Natural killer cell (primary cell): ENCODE measurements around the gene EPS8L2. TPM values are rescaled to one million over a fixed set of nuclear protein-coding genes. Genes with fewer than 3 reads are reported as not detected.

Experiments used
- ATAC-seq, 3 donors: fragments of 150-1000 bp in 2 of 3; fragments of 200-7000 bp in 1 of 3; cut with Tn5 transposase; 1 replicate in 1 of 3; 2 replicates in 2 of 3; pipeline ENCODE4 v1.10.0; 2021; ENCODE audit warnings: mild to moderate bottlenecking in 2 of 3, moderate library complexity in 2 of 3
- DNase-seq, 2 donors: peaks; one replicate each; pipeline versions ENCODE4 v3.0.0 to v3.0.0-alpha.2; 2013 to 2021; ENCODE audit warnings: mixed read lengths in 1 of 2
- H3K27ac ChIP-seq: one replicate; pipeline ENCODE4 v1.5.1; 2013; ENCODE audit warnings: mild to moderate bottlenecking, low read length
- H3K27me3 ChIP-seq: one replicate; pipeline ENCODE4 v1.6.1; 2013; ENCODE audit warnings: low read length; ENCODE audit not compliant: control insufficient read depth, insufficient read depth
- H3K36me3 ChIP-seq: one replicate; pipeline ENCODE4 v1.6.1; 2013; ENCODE audit warnings: low read length; ENCODE audit not compliant: control insufficient read depth, insufficient read depth
- H3K4me1 ChIP-seq: one replicate; pipeline ENCODE4 v1.6.1; 2013; ENCODE audit warnings: low read length; ENCODE audit not compliant: control insufficient read depth, insufficient read depth
- H3K4me3 ChIP-seq: one replicate; pipeline ENCODE4 v1.5.1; 2013; ENCODE audit warnings: low read length
- H3K9me3 ChIP-seq: one replicate; pipeline ENCODE4 v1.6.1; 2013; ENCODE audit warnings: low read length; ENCODE audit not compliant: control insufficient read depth, insufficient read depth
- H3K27ac Mint-ChIP-seq, 2 donors: one replicate each; pipeline ENCODE4 v1.8.0; 2022; ENCODE audit warnings: mild to moderate bottlenecking in 2 of 2, mixed read lengths in 2 of 2, moderate library complexity in 1 of 2
- H3K27me3 Mint-ChIP-seq, 2 donors: one replicate each; pipeline ENCODE4 v1.8.0; 2022; ENCODE audit warnings: low read depth in 2 of 2, mixed read lengths in 2 of 2
- H3K36me3 Mint-ChIP-seq: one replicate; pipeline ENCODE4 v1.8.0; 2022; ENCODE audit warnings: mixed read lengths
- H3K4me1 Mint-ChIP-seq, 2 donors: one replicate each; pipeline ENCODE4 v1.8.0; 2022; ENCODE audit warnings: mixed read lengths in 2 of 2
- H3K4me3 Mint-ChIP-seq: one replicate; pipeline ENCODE4 v1.8.0; 2022; ENCODE audit warnings: mild to moderate bottlenecking, moderate library complexity, mixed read lengths
- H3K9me3 Mint-ChIP-seq, 2 donors: one replicate each; pipeline ENCODE4 v1.8.0; 2022; ENCODE audit warnings: mixed read lengths in 2 of 2
- CTCF ChIP-seq: fragments of 200-600 bp; IDR thresholded peaks from one replicate; pipeline ENCODE4 v1.8.0; 2022; ENCODE audit warnings: antibody characterized with exemption
- WGBS: methylation state at CpG from one replicate; pipeline ENCODE4 v1.1.7; 2013; ENCODE audit warnings: missing lambda C conversion rate; ENCODE audit not compliant: insufficient coverage; 5-methylcytosine and 5-hydroxymethylcytosine counted together
- intact Hi-C: fragments of 100-400 bp; cut with micrococcal nuclease; formaldehyde crosslinking; loops from one replicate; pipeline ENCODE4 v1.14.2; 2022
- total RNA-seq, 4 donors: library from RNA; stranded (reverse); fragments of 120-200 nt in 1 of 4; gene quantifications; one replicate each; pipeline versions ENCODE4 v1.2.3 to v1.2.4, GENCODE V29; 2013 to 2022

Gene EPS8L2
- total RNA-seq: 10 to 100 TPM in 1 of 3 donors, 1 to 10 TPM in 2; 6.9 to 10.9 (median 9.3) TPM
- 6.2 TPM for total RNA-seq (2013)

GRCh38 chr11:705646-706438, at the start of gene EPS8L2:
TSS of gene EPS8L2 (plus strand) at chr11:706231. CDS start at chr11:709408, 3,177 bp downstream.
- intact Hi-C loops: no loop called here
- Histone ChIP-seq H3K9me3 (no peaks in the 10 kb centered on the region), H3K27me3 (peaks cover 14% of the 10 kb centered on the region), H3K4me3 (no peak within 1 kb of the TSS), H3K36me3 (peaks cover 2% of the 10 kb centered on the region), H3K4me1 (peaks cover 34% of the 10 kb centered on the region), H3K27ac (no peak within 1 kb of the TSS)
- peaks cover 0 to 10% of the 10 kb centered on the region in 2 donors for H3K4me1 Mint-ChIP-seq
- TF ChIP-seq CTCF: no peak
- H3K9me3 Mint-ChIP-seq: no peaks in the 10 kb centered on the region
- no peak within 1 kb of the TSS for H3K27ac Mint-ChIP-seq
- peaks cover 0 to 9% of the 10 kb centered on the region in 2 donors for H3K27me3 Mint-ChIP-seq
- peak in 1 of 3 donors; percentile 17 for ATAC-seq
- H3K36me3 Mint-ChIP-seq: no peaks in the 10 kb centered on the region
- peak in 1 of 2 donors; percentile 25 for DNase-seq
- 9% methylated on average over 90 of the region's 90 CpGs for WGBS
- no peak within 1 kb of the TSS for H3K4me3 Mint-ChIP-seq

- peaks cover 13% of the 10 kb centered on the region for H3K36me3 ChIP-seq
- WGBS: 97% methylated on average over 14 of the region's 14 CpGs
Measured at GRCh38 chr11:656426-656825, 49.6 kb upstream of the EPS8L2 start.

GRCh38 chr11:656866-657265, 49.2 kb upstream of the EPS8L2 start:
- 91% methylated on average over 7 of the region's 7 CpGs for WGBS
- no peaks in the 10 kb centered on the region for H3K4me1 Mint-ChIP-seq
- intact Hi-C loops: loop anchor here (10.0 kb wide), 1 partner anchor 68 kb away; no protein-coding TSS in a partner anchor
- no peak overlapping the region for H3K4me3 Mint-ChIP-seq
- no peaks in the 10 kb centered on the region for H3K36me3 Mint-ChIP-seq
- H3K9me3 Mint-ChIP-seq: no peaks in the 10 kb centered on the region
- no peak overlapping the region for H3K27ac Mint-ChIP-seq
- no peaks in the 10 kb centered on the region for H3K27me3 Mint-ChIP-seq
- Histone ChIP-seq H3K36me3 (peaks cover 12% of the 10 kb centered on the region), H3K27ac (no peak overlapping the region), H3K4me3 (no peak overlapping the region), H3K27me3 (no peaks in the 10 kb centered on the region), H3K9me3 (no peaks in the 10 kb centered on the region), H3K4me1 (no peaks in the 10 kb centered on the region)
- DNase-seq (no peak), ATAC-seq (no peak)
- no peak for TF ChIP-seq CTCF

More at GRCh38 chr11:656426-656825, 49.6 kb upstream of the EPS8L2 start:
- Mint-ChIP-seq H3K4me3 (no peak overlapping the region), H3K9me3 (no peaks in the 10 kb centered on the region), H3K36me3 (no peaks in the 10 kb centered on the region), H3K27ac (no peak overlapping the region), H3K4me1 (no peaks in the 10 kb centered on the region), H3K27me3 (no peaks in the 10 kb centered on the region)
- no peak for TF ChIP-seq CTCF
- Histone ChIP-seq H3K4me1 (no peaks in the 10 kb centered on the region), H3K9me3 (no peaks in the 10 kb centered on the region), H3K27ac (no peak overlapping the region), H3K4me3 (no peak overlapping the region), H3K27me3 (no peaks in the 10 kb centered on the region)
- intact Hi-C loops: loop anchor here (10.0 kb wide), 1 partner anchor 68 kb away; no protein-coding TSS in a partner anchor
- DNase-seq (no peak), ATAC-seq (no peak)
